Lung (tissue), 12 donors: ENCODE results near the gene RPL13A. TPM values are rescaled to one million over a fixed set of nuclear protein-coding genes. Genes with fewer than 3 reads are reported as not detected.
A peak's percentile ranks its signal among the peaks of the same experiment; 100 is the strongest.

ENCODE experiments used
- ATAC-seq: fragments of 200-7000 bp; cut with Tn5 transposase; one replicate; pipeline ENCODE4 v1.9.1; 2020; ENCODE audit warnings: moderate number of reproducible peaks; ENCODE audit not compliant: insufficient read depth, low FRiP score
- DNase-seq, 3 donors: peaks; one replicate each; pipeline ENCODE4 v3.0.0-alpha.2; 2013 to 2017
- H3K27ac ChIP-seq, 2 donors: one replicate each; pipeline ENCODE4 v1.5.1; 2013; ENCODE audit warnings: mild to moderate bottlenecking in 2 of 2, moderate library complexity in 2 of 2, control low read depth in 1 of 2, inconsistent platforms in 1 of 2, low read depth in 1 of 2, low read length in 1 of 2
- H3K27me3 ChIP-seq, 3 donors: one replicate each; pipeline ENCODE4 v1.5.1; 2013; ENCODE audit warnings: low read length in 2 of 3; ENCODE audit not compliant: control insufficient read depth in 3 of 3, insufficient read depth in 3 of 3
- H3K36me3 ChIP-seq, 4 donors: one replicate each; pipeline ENCODE4 v1.5.1; 2013; ENCODE audit warnings: low read length in 4 of 4, mild to moderate bottlenecking in 1 of 4, moderate library complexity in 1 of 4; ENCODE audit not compliant: control insufficient read depth in 4 of 4, insufficient read depth in 4 of 4
- H3K4me1 ChIP-seq, 5 donors: one replicate each; pipeline ENCODE4 v1.5.1; 2013; ENCODE audit warnings: low read length in 5 of 5, mild to moderate bottlenecking in 2 of 5, moderate library complexity in 1 of 5; ENCODE audit not compliant: control insufficient read depth in 5 of 5, insufficient read depth in 5 of 5
- H3K4me3 ChIP-seq: one replicate; pipeline ENCODE4 v1.5.1; 2013; ENCODE audit warnings: mild to moderate bottlenecking, control low read depth, moderate library complexity
- H3K9ac ChIP-seq, 2 donors: one replicate each; pipeline ENCODE4 v1.5.1; 2013; ENCODE audit warnings: low read length in 2 of 2, control low read depth in 1 of 2; ENCODE audit not compliant: insufficient read depth in 1 of 2
- H3K9me3 ChIP-seq, 4 donors: one replicate each; pipeline ENCODE4 v1.5.1; 2013; ENCODE audit warnings: low read length in 3 of 4, mild to moderate bottlenecking in 1 of 4, moderate library complexity in 1 of 4; ENCODE audit not compliant: control insufficient read depth in 4 of 4, insufficient read depth in 3 of 4
- CTCF ChIP-seq: IDR thresholded peaks from 2 replicates; pipeline ENCODE4 v1.5.1; 2012; ENCODE audit warnings: mild to moderate bottlenecking; ENCODE audit errors: control extremely low read depth, extremely low read depth
- WGBS, 2 donors: extraction: QIAGEN DNeasy Blood & Tissue Kit; methylation state at CpG; one replicate each; pipeline ENCODE4 v1.1.7; 2013; 5-methylcytosine and 5-hydroxymethylcytosine counted together
- polyA plus RNA-seq, 2 donors: library from polyadenylated mRNA; stranded (reverse); fragments of 200-250 nt; gene quantifications; one replicate each; pipeline ENCODE4 v1.2.1, GENCODE V29; 2013
- total RNA-seq, 2 donors: library from RNA; depleted of rRNA in 1 of 2; stranded (reverse); fragments of >200 nt in 1 of 2; gene quantifications; one replicate each; pipeline ENCODE4 v1.2.1, GENCODE V29; 2014 to 2021
- donor health status: control.
- donor health status: control.
- donor health status: Bipolar disorder and iron deficiency.
- donor health status: healthy.
- donor health status: DM: yes; HTN: yes; CAD: no.

RPL13A gene
- total and polyA plus RNA-seq, 4 donors = 1,499 to 2,816 (median 2,481) TPM

GRCh38 chr19:49507803-49508494 lies 20.5 kb downstream of the RPL13A start:
- Histone ChIP-seq H3K27me3 (no peaks in the 10 kb centered on the region), H3K4me1 (peaks cover 0 to 25% (median 10%) of the 10 kb centered on the region in 5 donors), H3K9me3 (no peaks in the 10 kb centered on the region), H3K36me3 (no peaks in the 10 kb centered on the region), H3K27ac (no peak overlapping the region), H3K4me3 (no peak overlapping the region), H3K9ac (no peak overlapping the region)
- no peak for TF ChIP-seq CTCF
- DNase-seq (no peak), ATAC-seq (no peak)
- 82 to 84% methylated on average over 12 of the region's 12 CpGs for WGBS, 2 donors

- no peak for TF ChIP-seq CTCF
- Histone ChIP-seq H3K36me3 (peaks cover 0 to 6% (median 4%) of the 10 kb centered on the region in 4 donors), H3K9ac (peak overlapping the region in 1 of 2 donors; percentile 55), H3K4me3 (peak overlapping the region; percentile 52), H3K27ac (peak overlapping the region; percentile 47 to 96), H3K9me3 (no peaks in the 10 kb centered on the region), H3K4me1 (peaks cover 0 to 21% (median 12%) of the 10 kb centered on the region in 5 donors), H3K27me3 (no peaks in the 10 kb centered on the region)
- ATAC-seq (peak; percentile 23), DNase-seq (peak; percentile 78 to 84 (median 78))
- 1% methylated on average over 28 to 50 of the region's 50 CpGs for WGBS, 2 donors
These were observed 25.8 kb downstream of the RPL13A start for GRCh38 chr19:49512970-49513745.

GRCh38 chr19:49513746-49514118 lies 26.3 kb downstream of the RPL13A start:
- no peaks in the 10 kb centered on the region for H3K27me3 ChIP-seq
- no peaks in the 10 kb centered on the region for H3K9me3 ChIP-seq
- H3K36me3 ChIP-seq = peaks cover 0 to 6% (median 4%) of the 10 kb centered on the region in 4 donors
- WGBS, 2 donors = 48 to 61% methylated on average over 12 of the region's 12 CpGs
- TF ChIP-seq CTCF = no peak
- peak overlapping the region in 1 of 2 donors; percentile 76 for H3K27ac ChIP-seq
- peaks cover 0 to 21% (median 12%) of the 10 kb centered on the region in 5 donors for H3K4me1 ChIP-seq
- ATAC-seq = no peak
- DNase-seq = no peak
- H3K4me3 ChIP-seq = no peak overlapping the region
- no peak overlapping the region for H3K9ac ChIP-seq
